AG08395 (cell line): ENCODE data around the gene XAB2.
A peak's percentile ranks its signal among the peaks of the same experiment; 100 is the strongest.

Experiments used
- DNase-seq: peaks from one replicate; pipeline ENCODE4 v3.0.0; 2012; ENCODE audit warnings: mixed read lengths, low spot score

The XAB2 gene

DNA sequence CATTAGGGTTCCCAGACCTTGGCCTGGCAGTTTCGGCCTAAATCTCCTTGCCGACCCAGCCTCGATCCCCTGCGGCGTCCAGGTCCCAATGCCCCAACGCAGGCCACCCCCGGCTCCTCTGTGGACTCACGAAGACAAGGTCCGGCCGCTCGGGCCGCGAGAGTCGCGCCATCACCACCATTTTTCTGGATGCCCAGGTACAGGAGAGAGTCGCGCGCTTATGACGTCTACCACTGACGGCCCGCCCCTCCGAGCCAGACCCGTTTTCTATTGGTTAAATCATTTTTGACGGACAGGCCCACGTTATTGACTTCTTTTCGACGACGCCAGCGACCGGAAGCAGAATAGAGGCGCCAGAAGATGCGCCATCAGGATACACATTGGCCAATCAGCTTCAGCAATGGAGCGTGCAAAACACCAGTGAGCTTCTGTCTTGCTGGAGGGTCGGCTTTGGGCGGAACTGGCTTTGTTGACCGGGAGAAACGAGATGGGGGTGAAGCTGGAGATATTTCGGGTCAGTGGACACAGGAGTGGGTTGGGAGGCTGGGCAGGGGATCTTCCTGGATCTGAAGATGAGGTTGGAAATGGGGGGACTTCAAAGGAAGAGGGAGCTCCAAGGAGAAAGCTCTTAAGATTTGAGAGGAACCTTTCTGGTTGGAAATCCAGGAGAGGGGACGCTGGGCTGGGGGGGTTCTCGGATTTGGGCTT is at the start of gene XAB2, which contains the start of gene PET100:
TSS of gene XAB2 (minus strand) at position 199 of the 708 bp plus-strand sequence. CDS start at position 181, 18 bp downstream.
TSS of gene PET100 (plus strand) at position 447 of the 708 bp plus-strand sequence. CDS start at position 488, 41 bp downstream.
- peak; percentile 100 for DNase-seq

DNA sequence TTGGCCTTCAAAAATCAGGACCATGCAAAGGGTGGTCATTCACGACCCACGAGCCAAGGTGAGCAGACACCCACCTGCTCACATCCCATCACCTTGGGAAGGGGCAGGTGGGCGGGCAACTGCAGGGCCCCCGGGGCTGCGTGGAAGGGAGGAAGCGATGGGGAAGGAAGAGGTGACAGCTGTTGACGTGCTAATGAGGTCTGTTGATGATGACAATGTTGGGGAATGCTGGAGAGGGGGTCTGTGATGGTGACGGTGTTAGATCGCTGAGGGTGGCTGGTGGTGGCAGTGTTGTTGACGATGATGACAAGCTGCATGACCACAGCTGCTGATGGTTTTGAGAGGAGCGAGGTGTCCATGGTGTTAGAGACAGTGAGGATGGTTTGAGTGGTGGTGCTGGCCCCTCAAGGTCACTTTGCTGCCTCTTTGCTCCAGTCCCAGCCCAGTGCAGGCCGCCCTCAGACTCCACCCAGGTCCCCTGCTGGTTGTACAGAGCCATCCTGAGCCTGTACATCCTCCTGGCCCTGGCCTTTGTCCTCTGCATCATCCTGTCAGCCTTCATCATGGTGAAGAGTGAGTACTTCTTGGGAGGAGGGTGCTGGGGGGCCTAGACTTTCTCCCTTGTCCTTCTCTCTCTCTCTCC is 48.4 kb upstream of the XAB2 start:
- no peak for DNase-seq

DNA sequence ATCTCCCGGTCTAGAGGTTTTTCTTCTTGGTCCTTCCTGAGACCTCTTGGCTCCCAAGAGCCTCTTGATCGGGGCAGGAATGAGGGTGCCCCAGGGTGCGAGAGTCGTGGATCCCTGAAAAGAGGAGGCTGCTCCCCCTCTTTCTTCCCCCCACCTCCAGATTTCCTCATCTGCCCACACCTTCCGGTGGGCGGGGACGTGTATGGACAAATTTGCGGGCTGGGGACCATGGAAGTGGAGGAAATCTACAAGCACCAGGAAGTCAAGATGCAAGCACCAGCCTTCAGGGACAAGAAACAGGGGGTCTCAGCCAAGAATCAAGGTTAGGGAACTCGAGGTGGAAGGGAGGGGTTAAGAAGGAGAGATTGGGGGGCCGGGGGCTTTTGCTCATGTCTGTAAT is 47.5 kb upstream of the XAB2 start, which contains the start of gene MCEMP1:
TSS of gene MCEMP1 (plus strand) at position 237 of the 400 bp plus-strand sequence. CDS start at position 268, 31 bp downstream.
- no peak for DNase-seq

DNA sequence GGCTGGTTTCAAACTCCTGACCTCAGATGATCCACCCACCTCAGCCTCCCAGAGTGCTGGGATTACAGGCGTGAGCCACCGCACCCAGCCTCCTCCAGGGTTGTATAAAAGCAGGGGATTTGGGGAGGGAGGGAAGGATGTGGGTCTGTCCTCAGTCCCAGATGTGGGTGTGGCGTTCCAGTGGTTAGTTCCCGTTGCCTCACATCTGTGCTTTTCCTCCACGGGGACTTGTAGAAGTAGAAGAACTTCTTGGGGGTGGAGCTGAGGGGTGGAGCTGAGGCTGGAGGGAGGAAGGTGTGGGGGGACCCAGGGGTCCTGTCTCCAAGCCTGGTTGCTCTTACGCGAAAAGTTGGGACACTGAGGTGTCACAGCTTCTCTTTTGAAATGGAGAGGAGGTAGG is 47.0 kb upstream of the XAB2 start:
- DNase-seq: no peak

DNA sequence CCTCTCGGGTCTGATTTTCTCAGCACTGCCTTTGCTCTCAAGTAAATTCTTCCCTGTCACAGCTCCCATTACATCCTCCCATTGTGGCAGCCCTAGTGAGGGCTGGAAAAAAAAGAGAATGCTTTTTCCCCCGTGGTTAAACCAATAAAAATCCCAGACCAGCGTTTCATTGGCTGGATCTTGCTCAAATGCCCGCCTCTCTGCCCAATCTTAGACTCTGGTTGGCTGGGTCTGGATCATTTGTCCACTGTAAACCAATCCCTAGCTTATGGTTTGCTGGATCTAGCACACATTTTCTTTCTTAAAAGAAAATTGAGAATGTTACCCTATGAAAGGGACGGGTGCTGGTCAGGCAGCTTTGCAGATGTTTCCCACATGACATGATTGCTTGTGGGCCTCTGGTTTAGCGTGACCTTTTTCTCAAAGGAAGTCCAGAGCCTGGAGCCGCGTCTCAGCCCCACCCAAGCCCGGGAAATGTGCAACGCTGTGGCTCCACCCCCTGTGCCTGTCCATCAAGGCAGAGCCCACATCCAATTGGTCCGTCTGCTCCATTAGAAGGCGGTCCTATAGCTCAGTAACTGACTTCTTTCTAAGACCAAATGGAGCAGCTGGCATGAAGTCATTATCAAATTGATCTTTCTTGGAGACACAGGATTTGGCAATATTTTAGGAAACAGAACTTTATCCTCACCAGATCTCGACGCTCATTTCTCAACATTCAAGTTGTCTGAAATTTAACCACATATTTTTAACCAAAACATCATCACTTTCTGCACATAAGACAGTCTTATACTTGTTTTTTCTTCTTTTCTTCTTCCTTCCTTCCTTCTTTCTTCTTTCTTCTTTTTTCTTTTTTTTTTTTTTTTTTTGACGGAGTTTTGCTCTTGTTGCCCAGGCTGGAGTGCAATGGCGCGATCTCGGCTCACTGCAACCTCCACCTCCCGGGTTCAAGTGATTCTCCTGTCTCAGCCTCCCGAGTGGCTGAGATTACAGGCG is 45.0 kb upstream of the XAB2 start:
- DNase-seq: peak; percentile 87

DNA sequence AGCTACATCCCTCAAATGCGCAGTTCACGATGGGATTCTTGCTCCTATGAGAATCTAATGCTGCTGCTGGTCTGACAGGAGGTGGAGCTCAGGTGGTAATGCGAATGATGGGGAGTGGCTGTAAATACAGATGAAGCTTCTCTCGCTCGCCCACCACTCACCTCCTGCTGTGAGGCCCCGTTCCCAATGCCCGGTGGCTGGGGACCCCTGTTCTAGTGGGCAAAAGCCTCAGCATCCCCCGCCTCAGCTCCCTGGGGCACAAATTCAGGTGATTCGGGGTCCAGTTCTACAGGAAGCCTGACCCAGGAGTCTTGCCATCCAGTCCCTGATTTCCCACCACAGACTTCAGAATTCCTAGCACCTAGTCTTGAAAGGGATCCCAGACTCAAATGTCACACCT is 43.2 kb upstream of the XAB2 start:
- DNase-seq: no peak

DNA sequence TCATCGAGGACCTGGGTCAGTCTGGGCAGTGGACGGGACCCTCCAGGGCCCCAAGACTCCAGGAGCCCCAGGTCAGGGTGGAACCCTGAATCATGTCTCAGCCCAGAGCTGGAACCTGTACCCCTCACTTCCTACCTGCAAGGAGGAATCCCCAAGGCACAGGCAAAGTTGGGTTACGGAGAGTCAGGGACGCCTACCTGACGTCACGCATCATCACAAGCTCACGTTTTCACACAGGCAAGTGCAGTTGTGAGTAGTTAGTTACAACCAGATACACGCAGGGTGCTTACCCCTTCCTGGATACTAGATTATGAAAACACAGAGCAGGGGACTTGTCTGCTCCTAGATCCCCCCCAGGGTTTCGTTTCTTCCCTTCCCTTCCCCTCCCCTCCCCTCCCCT is 41.4 kb upstream of the XAB2 start:
- no peak for DNase-seq

DNA sequence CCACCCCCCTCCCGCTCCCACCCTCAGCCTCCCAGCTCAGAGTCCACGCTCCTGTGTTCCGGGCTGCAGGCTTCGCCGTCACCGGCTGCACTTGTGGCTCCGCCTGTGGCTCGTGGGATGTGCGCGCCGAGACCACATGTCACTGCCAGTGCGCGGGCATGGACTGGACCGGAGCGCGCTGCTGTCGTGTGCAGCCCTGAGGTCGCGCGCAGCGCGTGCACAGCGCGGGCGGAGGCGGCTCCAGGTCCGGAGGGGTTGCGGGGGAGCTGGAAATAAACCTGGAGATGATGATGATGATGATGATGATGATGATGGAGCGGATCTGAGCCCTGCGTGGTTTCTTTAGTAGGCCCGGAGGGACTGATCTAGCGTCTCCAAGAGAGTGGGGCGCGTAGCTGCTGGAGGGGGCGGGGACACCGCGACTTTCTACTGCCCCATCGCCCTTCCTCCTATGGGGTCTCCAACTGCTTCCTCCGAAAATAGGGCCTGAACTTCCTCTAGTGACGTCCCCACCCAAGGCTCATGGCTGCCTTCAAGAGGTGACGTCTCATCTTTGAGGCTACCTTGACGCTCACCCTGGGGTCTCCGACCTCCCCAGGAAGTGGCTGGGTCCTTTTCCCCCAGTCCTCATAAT is 40.9 kb upstream of the XAB2 start:
- no peak for DNase-seq

DNA sequence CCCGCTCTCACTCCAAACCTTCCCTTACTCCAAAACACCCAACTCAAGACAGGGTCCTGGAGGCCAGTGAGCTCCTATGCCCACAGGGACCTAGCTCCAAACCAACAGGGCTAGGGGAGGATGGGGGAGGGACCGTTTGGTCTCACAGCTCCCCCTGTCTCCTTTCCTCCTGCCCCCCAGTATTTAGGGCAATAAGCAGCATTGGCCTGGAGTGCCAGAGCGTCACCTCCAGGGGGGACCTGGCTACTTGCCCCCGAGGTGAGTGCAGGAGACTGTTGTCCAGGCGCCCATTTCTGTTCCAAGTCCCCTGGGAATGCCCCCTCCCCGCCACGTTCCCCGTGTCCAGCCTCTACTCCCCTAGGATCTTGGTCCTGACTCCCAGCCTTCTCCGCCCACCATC is 40.3 kb upstream of the XAB2 start:
- no peak for DNase-seq

DNA sequence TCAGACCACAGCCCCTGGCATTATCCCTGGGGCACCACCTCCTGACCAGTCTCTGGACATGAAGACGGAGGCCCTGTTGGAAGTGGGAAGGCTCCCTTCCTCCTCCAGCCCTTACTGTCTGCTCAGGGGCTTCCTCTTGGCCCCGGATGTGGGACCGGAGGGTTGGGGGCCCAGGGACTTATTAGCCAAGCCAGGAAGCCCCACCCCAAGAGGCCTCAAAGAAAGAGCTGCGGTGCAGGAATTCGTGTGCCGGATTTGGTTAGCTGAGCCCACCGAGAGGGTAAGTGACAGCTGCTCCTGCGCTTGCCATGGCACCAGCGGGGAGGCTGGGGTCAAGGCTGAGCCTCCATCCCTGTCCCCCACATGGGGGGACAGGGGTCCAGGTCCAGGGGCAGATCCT is 39.5 kb upstream of the XAB2 start, which contains the start of gene RETN:
TSS of gene RETN (plus strand) at position 208 of the 400 bp plus-strand sequence. CDS start 278 bp downstream, outside the sequence.
- DNase-seq: no peak

DNA sequence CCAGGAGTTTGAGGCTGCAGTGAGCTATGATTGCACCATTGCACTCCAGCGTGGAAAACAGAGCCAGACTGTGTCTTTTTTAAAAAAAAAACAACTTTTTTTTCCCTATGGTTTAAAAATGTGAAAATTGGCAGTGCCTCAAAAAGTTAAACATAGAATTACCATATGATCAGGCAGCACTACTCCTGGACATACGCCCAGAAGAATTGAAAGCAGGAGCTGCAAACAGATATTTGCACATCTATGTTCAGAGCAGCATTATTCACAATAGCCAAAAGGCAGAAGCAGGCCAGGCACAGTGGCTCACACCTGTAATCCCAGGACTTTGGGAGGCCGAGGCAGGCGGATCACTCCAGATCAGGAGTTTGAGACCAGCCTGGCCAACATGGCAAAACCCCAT is 35.7 kb upstream of the XAB2 start:
- DNase-seq: no peak

DNA sequence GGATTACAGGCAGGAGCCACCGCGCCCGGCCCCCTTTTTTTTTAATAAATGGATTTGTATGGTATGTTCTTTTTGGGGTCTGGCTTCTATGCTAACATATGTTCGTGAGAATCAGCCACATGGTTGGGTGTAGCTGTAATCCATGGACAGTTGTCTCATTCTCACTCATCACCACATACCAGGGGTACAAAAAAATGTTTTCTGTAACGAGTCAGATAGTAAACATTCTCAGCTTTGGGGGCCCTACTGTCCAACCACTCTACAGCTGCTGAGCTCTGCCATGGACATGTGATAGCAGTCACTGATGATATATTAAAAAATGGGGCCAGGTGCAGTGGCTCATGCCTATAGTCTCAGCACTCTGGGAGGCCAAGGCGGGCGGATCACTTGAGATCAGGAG is 34.4 kb upstream of the XAB2 start:
- DNase-seq: no peak

DNA sequence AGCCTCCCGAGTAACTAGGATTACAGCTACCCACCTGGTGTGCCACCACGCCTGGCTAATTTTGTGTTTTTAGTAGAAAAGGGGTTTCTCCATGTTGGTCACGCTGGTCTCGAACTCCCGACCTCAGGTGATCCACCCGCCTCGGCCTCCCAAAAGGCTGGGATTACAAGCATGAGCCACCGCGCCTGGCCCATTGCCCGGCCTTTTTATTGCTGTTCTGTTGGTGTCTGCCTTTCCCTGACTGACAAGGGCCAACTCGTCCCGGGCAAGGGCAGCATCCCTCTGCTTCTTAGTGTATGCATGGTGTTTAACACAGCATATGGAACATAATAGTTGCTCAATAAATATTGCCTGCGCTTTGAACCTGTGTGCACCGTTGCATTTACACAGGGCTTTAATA is 33.3 kb upstream of the XAB2 start:
- DNase-seq: no peak

DNA sequence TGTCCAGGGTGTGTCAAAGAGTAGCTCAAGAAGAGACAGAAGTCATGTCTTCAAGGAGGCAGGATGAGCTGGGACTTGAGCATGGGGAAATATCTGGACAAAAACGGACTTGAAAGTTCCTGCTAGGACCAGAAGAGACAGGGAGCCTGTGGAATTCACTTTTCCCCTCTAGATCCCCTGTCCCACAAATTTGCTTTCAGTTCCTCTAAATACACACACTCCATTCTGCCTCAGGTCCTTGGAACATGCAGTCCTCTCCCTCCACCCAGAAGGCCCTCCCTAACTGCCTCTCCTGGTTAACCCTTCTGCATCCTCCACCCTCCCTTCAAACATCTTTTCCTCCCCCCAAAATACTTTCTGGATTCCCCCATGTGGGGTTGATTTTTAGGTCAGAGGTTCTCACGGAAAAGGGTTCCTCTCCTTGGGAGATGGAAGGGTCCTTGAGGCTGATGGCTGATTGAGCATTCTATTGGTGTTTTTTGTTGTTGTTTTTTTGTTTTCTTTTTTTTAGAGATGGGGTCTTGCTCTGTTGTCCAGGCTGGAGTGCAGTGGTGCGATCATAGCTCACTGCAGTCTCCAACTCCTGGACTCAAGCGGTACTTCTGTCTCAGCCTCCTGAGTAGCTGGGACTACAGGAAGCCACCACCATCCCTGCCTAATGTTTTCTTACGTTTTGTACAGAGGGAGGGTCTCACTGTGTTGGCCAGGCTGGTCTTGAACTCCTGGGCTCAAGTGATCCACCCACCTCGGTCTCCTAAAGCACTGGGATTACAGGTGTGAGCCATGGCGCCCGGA is 32.6 kb upstream of the XAB2 start:
- no peak for DNase-seq

DNA sequence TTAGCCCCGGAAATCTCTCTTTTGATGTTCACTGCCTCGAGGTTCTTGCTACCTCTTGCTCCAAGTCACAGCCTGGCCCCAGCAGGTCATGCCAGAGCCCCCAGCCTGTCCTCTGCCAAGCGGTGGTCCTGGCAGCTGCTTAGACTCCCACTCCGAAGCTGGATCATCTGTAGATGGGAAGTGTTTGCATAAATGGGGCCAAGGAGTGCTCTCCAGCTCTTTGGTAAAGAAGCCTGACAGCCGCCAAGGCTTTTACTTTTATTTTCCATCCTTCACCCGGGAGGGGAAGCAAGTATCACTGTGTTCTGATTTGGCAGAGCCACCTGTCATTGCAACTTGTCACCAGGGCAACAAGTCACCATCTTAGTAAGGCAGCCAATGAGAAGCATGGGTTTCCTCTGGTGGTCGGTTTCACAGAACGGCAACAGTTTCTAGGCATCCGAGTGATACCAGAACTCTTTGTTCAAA is 28.9 kb upstream of the XAB2 start:
- DNase-seq: no peak

DNA sequence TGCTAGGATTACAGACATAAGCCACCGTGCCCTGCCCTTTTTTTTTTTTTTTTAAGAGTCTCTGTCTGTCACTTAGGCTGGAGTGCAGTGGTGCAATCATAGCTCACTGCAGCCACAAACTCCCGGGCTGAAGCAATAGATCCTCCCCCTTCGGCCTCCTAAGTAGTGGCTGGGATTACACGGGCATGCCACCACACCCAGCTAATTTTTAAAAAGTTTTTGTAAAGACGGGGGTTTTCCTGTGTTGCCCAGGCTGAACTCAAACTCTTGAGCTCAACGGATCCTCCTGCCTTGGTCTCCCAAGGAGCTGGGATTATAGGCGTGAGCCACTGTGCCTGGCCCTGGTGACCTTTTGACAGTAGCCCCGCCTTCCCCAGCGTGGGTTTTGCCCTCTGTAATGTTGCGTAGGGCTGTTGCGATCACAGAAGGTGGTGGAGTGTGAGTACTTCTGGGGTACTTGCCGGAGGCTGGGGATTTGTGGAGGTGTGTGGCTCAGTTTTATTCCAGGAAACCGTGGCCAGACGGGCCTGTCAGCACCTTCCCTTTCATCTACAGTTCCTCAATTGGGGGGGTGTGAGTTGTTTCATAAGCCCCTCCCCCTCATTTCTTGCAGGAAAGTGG is 27.9 kb upstream of the XAB2 start:
- DNase-seq: no peak

DNA sequence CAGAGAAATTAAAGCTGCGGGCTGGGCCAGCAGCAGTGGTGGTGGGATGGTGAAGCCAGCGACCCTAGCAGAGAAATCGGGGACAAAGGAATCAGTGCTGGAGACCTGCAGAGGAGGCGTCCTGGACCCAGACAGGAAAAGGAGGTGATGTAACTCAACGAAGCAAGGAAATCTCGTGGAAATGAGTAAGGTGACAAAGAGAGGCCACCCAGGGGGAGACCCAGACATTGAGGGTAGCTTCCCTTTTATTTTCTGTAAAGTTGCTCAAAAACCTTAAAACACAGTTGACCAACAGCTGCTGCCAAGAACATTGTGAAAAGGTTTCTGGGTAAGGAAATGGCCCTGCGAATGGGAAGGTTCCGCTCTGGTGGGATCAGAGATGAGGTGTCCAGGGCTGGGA is 26.2 kb upstream of the XAB2 start:
- no peak for DNase-seq

DNA sequence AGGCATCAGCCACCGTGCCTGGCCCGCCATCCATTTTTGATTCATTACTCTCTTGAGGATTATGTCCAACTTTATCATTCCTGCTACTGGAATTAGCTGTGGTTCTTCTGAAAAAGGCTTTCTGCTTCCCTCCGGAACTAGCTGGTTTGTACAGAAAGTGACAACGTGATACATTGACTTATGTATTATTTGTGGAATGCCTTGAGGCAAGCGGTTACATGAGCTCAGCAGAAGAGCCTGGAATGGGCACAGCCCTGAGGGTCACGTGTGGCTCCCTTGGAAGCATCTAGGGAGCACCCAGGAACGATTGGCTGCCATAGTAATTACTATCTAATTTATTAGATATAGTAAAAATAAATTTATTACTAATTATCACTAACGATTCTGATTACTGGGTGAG is 25.1 kb upstream of the XAB2 start:
- DNase-seq: peak; percentile 29

DNA sequence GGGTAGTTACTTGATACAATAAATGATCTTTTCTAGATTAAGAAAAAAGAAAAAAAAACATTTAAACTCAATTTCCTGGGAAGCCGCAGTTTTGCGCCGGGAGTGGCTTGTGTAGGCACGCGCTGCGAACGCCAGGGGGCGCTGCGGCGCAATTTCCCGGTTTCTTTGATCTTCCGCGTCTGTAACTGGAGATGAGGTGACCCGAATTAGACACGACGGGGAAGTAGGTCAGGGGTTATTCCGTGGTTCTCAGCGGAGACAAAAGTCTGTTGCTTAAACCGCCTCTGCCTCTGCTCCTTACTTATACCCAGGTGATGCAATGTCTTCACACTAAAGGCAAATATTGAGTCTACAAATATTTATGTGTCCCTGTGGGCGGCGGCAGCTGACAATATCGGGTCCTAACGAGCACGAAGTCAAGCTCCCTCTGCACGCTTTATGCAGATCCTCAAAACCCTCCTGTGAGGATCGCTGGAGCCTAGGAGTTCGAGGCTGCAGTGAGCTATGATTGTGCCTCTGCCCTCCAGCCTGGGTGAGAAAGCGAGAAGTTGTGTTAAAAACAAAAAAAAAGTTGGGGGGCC is 22.8 kb upstream of the XAB2 start:
- DNase-seq: peak; percentile 85

DNA sequence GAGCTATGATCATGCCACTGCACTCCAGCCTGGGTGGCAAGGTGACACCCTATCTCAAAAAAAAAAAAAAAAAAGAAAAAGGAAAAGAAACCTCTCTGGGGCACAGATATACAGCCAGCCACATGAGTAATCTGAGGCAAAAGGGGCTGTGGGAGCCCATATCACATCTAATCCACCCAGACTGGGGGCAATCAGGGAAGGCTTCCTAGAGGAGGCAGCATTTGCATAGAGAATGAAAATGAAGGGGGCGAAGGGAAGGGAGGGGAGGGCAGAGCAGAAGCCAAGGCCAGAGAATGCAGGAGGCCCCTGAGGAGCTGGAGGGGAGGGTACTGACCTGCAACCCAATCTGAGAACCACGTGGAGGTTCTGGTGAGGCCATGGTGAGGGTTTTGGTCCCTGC is 20.8 kb upstream of the XAB2 start:
- DNase-seq: no peak
